Testis (tissue), 3 donors: ENCODE measurements around the gene NDUFB3. TPM values are rescaled to one million over a fixed set of nuclear protein-coding genes. Genes with fewer than 3 reads are reported as not detected.
"Not testable (repeated sequence)": the region's sequence is repeated elsewhere in the genome, so short reads cannot be mapped to it uniquely, and the experiment has no call there.

Source experiments
- DNase-seq: peaks from one replicate; pipeline ENCODE4 v3.0.0-alpha.2; 2019
- H3K27ac ChIP-seq, 2 donors: fragments of 200-600 bp; sonication (generic); one replicate each; pipeline ENCODE4 v1.5.1; 2019
- H3K27me3 ChIP-seq: fragments of 200-600 bp; sonication (generic); one replicate; pipeline ENCODE4 v1.5.1; 2019
- H3K36me3 ChIP-seq: fragments of 200-600 bp; sonication (generic); one replicate; pipeline ENCODE4 v1.5.1; 2017; ENCODE audit warnings: low read depth; ENCODE audit errors: missing control alignments
- H3K4me1 ChIP-seq: fragments of 200-600 bp; sonication (generic); one replicate; pipeline ENCODE4 v1.5.1; 2019
- H3K4me3 ChIP-seq, 2 donors: fragments of 200-600 bp; sonication (generic); one replicate each; pipeline ENCODE4 v1.5.1; 2017 to 2019
- H3K9me3 ChIP-seq: fragments of 200-600 bp; sonication (generic); one replicate; pipeline ENCODE4 v1.5.1; 2017
- CTCF ChIP-seq, 3 experiments: fragments of 450-650 bp in 2 of 3; fragments of 200-600 bp in 1 of 3; sonication (generic) in 1 of 3; IDR thresholded peaks; one replicate each; pipeline ENCODE4 v1.5.1; 2016 to 2019; ENCODE audit warnings: antibody characterized with exemption in 3 of 3, mild to moderate bottlenecking in 2 of 3, moderate library complexity in 1 of 3
- POLR2A ChIP-seq: fragments of 450-650 bp; IDR thresholded peaks from one replicate; pipeline ENCODE4 v1.6.1; 2017; ENCODE audit warnings: antibody characterized with exemption, mild to moderate bottlenecking, moderate library complexity
- WGBS, 2 donors: methylation state at CpG; one replicate each; pipeline ENCODE4 v1.1.5; 2018; 5-methylcytosine and 5-hydroxymethylcytosine counted together
- intact Hi-C: fragments of 100-400 bp; cut with DNase I; formaldehyde crosslinking; loops from one replicate; pipeline ENCODE4 v1.15.1; 2023; ENCODE audit warnings: low total_unique reads
- polyA plus RNA-seq: library from polyadenylated mRNA; stranded (reverse); fragments of 350-450 nt; fragmentation: Illumina TruSeq; extraction: RNeasy Lipid Tissue Mini Kit (QIAGEN cat#74804); gene quantifications from one replicate; pipeline ENCODE4 v1.2.3, GENCODE V29; 2014; ENCODE audit warnings: low read depth, low replicate concordance; ENCODE audit not compliant: insufficient read depth
- total RNA-seq, 2 donors: library from RNA; depleted of rRNA; stranded (reverse); fragments of >200 nt; gene quantifications; one replicate each; pipeline ENCODE4 v1.2.3, GENCODE V29; 2016

Gene NDUFB3
- total and polyA plus RNA-seq, 3 donors from 2014 or later: 46.8 to 129 (median 56.2) TPM

- TF ChIP-seq CTCF (IDR thresholded peaks at IDR 0.05) (no peak), POLR2A (no peak)
- Histone ChIP-seq H3K27ac (no peak overlapping the region), H3K4me1 (peaks cover 13% of the 10 kb centered on the region), H3K27me3 (no peaks in the 10 kb centered on the region), H3K4me3 (no peak overlapping the region), H3K9me3 (no peaks in the 10 kb centered on the region), H3K36me3 (no peaks in the 10 kb centered on the region)
- WGBS, 2 donors: 66% methylated on average over 4 of the region's 4 CpGs
- no peak for DNase-seq
- intact Hi-C loops: no loop called here
Measured at GRCh38 chr2:201057715-201058248, 14.0 kb upstream of the NDUFB3 start.

- H3K4me3 ChIP-seq: no peak overlapping the region
- no peak overlapping the region for H3K27ac ChIP-seq
- TF ChIP-seq CTCF (IDR thresholded peaks at IDR 0.05) (no peak), POLR2A (no peak)
- DNase-seq: no peak
- H3K9me3 ChIP-seq: no peaks in the 10 kb centered on the region
- H3K4me1 ChIP-seq: peaks cover 13% of the 10 kb centered on the region
- intact Hi-C loops: no loop called here
- 41 to 75% methylated on average over 1 of the region's 1 CpG for WGBS, 2 donors
- no peaks in the 10 kb centered on the region for H3K27me3 ChIP-seq
- no peaks in the 10 kb centered on the region for H3K36me3 ChIP-seq
Measured at GRCh38 chr2:201058914-201059313, 12.9 kb upstream of the NDUFB3 start.

- intact Hi-C loops: no loop called here
Measured at GRCh38 chr2:201059961-201060755, 11.6 kb upstream of the NDUFB3 start.

GRCh38 chr2:201063516-201063915, 8.3 kb upstream of the NDUFB3 start:
- H3K4me1 ChIP-seq, H3K27me3 ChIP-seq, H3K36me3 ChIP-seq, intact Hi-C loops, H3K9me3 ChIP-seq, DNase-seq, H3K4me3 ChIP-seq, H3K27ac ChIP-seq: not testable (repeated sequence)
- 93% methylated on average over 5 of the region's 5 CpGs for WGBS, 2 donors

More at GRCh38 chr2:201059961-201060755, 11.6 kb upstream of the NDUFB3 start:
- no peak for DNase-seq
- no peak overlapping the region for H3K4me3 ChIP-seq
- H3K36me3 ChIP-seq: no peaks in the 10 kb centered on the region
- H3K27ac ChIP-seq: no peak overlapping the region
- no peaks in the 10 kb centered on the region for H3K9me3 ChIP-seq
- 89 to 93% methylated on average over 10 of the region's 10 CpGs for WGBS, 2 donors
- H3K4me1 ChIP-seq: peaks cover 13% of the 10 kb centered on the region
- TF ChIP-seq POLR2A (no peak), CTCF (IDR thresholded peaks at IDR 0.05) (no peak)
- H3K27me3 ChIP-seq: no peaks in the 10 kb centered on the region

- H3K27me3 ChIP-seq: no peaks in the 10 kb centered on the region
- intact Hi-C loops: no loop called here
- H3K4me3 ChIP-seq: no peak overlapping the region
- no peak for DNase-seq
- H3K9me3 ChIP-seq: no peaks in the 10 kb centered on the region
- TF ChIP-seq POLR2A (no peak), CTCF (IDR thresholded peaks at IDR 0.05) (no peak)
- no peaks in the 10 kb centered on the region for H3K4me1 ChIP-seq
- H3K27ac ChIP-seq: no peak overlapping the region
- no peaks in the 10 kb centered on the region for H3K36me3 ChIP-seq
- 73 to 75% methylated on average over 2 of the region's 2 CpGs for WGBS, 2 donors
Measured at GRCh38 chr2:201064797-201065329, 6.9 kb upstream of the NDUFB3 start.
